Activated naive CD8-positive, alpha-beta T cell treated with anti-CD3 and anti-CD28 coated beads for 36 hours (primary cell): ENCODE results near the gene TGFBR2. TPM values are rescaled to one million over a fixed set of nuclear protein-coding genes. Genes with fewer than 3 reads are reported as not detected.

ENCODE experiments used
- DNase-seq: peaks from one replicate; pipeline ENCODE4 v3.0.0; 2021
- H3K27ac Mint-ChIP-seq: one replicate; pipeline ENCODE4 v1.8.0; 2022; ENCODE audit warnings: mild to moderate bottlenecking, moderate library complexity, mixed read lengths
- H3K27me3 Mint-ChIP-seq: one replicate; pipeline ENCODE4 v1.8.0; 2022; ENCODE audit warnings: mild to moderate bottlenecking, mixed read lengths
- H3K36me3 Mint-ChIP-seq: one replicate; pipeline ENCODE4 v1.8.0; 2021; ENCODE audit warnings: mild to moderate bottlenecking, mixed read lengths
- H3K4me1 Mint-ChIP-seq: one replicate; pipeline ENCODE4 v1.8.0; 2021; ENCODE audit warnings: mixed read lengths
- H3K4me3 Mint-ChIP-seq: one replicate; pipeline ENCODE4 v1.8.0; 2022; ENCODE audit warnings: mild to moderate bottlenecking, moderate library complexity, mixed read lengths
- H3K9me3 Mint-ChIP-seq: one replicate; pipeline ENCODE4 v1.8.0; 2022; ENCODE audit warnings: mixed read lengths
- total RNA-seq, 2 experiments: library from RNA; stranded (reverse); gene quantifications; one replicate each; pipeline ENCODE4 v1.2.3, GENCODE V29; 2021

TGFBR2 gene
- total RNA-seq, 2 experiments from 2014 or later: 64.1 to 65.1 TPM

DNA sequence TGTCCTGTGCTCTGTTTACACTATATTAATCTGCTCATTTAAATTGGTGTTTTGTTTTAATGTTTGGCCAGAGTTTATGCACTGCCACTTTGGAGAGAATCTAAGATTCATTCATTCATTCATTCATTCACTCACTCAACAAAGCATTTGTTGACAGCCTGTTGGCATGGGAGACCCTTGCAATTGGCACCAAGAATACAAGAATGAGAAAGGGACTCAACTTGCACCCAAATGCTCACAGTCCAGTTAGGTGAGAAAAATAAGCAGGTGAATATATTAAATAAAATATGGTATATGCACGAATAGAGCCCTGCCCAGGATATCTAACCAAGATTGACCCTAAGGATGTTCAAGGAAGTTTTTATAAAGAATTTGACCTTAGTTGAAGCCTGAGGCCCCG is 80.4 kb downstream of the TGFBR2 start:
- Mint-ChIP-seq H3K27ac (peak overlapping the region; percentile 92), H3K9me3 (peaks cover 6% of the 10 kb centered on the region), H3K27me3 (no peaks in the 10 kb centered on the region), H3K4me3 (no peak overlapping the region), H3K36me3 (peaks cover 84% of the 10 kb centered on the region), H3K4me1 (peaks cover 91% of the 10 kb centered on the region)
- no peak for DNase-seq

DNA sequence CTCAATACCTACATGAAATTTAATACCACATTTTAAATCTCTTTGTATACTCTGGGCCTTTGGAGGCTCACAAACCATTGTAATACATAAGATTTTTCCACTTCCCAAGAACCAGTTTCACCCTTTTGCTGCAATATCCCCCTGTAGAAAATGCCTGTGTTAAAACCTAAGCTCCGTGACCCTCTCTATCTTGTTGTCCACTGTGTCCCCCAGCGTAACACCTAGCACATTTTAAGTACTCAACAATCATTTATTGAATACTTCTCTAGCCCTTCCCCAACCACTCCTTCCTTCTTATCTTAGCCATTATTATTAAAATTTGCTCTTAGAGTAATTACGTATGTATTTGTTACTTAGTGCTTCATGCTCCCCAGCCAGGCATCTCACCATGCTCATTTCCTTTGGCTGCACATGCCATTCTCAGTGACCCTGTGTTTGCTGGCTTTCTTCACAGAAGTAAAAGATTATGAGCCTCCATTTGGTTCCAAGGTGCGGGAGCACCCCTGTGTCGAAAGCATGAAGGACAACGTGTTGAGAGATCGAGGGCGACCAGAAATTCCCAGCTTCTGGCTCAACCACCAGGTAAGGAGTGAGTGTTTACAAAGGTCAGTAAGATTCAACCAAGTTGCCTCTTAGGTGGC is 81.6 kb downstream of the TGFBR2 start:
- peaks cover 83% of the 10 kb centered on the region for H3K36me3 Mint-ChIP-seq
- peak overlapping the region; percentile 95 for H3K27ac Mint-ChIP-seq
- H3K4me3 Mint-ChIP-seq: peak overlapping the region; percentile 23
- H3K27me3 Mint-ChIP-seq: no peaks in the 10 kb centered on the region
- peaks cover 89% of the 10 kb centered on the region for H3K4me1 Mint-ChIP-seq
- H3K9me3 Mint-ChIP-seq: peaks cover 6% of the 10 kb centered on the region
- DNase-seq: no peak

DNA sequence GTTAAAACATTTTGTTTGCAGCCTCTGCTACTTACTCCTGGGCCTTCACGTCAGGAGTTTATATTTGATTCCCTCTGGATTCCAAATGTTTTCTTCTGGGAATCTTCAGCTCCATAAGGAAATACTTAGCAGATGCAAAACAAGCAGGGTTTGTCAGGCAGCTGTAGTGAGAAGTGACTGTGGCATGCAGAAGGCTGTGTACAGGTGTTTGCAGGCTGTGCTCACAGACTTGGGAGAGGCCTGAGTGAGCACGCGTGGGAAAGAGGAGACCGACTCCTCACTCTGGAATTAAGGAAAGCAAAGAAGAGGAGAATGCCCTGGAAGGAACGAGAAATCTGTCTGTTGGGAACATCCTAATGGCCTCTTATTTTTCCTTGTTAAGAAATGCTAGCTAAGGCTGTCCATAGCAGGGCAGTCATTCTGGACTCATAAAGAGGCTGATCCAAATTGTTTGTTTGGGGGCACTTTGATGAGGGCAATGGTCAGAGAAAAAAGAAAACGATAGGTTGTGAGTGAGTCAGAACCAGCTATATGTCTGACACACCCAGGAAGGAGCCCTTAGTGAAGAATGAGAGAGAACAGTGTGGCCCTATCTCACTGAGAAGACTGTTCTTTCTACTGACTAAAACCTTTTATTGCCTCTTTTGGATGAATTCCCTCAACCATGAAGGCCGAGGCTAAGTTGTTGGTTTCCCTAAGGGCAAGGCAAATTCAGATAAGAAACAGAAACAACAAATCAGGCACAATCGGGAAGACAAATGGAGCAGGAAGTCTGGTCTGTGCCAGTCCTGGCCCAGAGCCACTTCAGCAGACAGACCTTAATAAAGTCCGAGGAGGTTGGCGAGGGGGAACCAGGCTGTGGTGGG is 82.6 kb downstream of the TGFBR2 start:
- Mint-ChIP-seq H3K9me3 (peaks cover 4% of the 10 kb centered on the region), H3K27ac (peak overlapping the region; percentile 95), H3K36me3 (peaks cover 83% of the 10 kb centered on the region), H3K4me3 (peak overlapping the region; percentile 68), H3K27me3 (no peaks in the 10 kb centered on the region), H3K4me1 (peaks cover 90% of the 10 kb centered on the region)
- no peak for DNase-seq

DNA sequence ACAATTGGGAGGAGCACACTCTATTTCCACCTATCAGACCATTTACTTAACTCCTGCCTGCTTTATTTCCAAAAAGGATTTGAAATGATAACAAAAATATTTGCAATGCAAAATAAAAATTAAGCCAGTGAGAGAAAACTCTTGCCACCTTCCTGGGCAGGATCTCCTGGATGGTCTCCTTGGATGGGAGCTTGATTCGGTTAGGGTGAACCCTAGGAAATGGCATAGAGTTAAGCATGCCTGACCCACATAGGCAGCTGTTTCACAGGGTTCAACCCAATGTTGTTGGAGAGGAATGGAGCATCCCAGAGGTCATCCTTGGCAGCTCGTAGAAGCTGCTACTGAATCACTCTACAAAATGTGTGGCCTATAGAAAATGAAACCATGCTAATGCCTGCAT is 83.8 kb downstream of the TGFBR2 start:
- H3K9me3 Mint-ChIP-seq: peaks cover 2% of the 10 kb centered on the region
- H3K27me3 Mint-ChIP-seq: no peaks in the 10 kb centered on the region
- no peak for DNase-seq
- peaks cover 89% of the 10 kb centered on the region for H3K4me1 Mint-ChIP-seq
- H3K4me3 Mint-ChIP-seq: no peak overlapping the region
- H3K27ac Mint-ChIP-seq: peak overlapping the region; percentile 95
- H3K36me3 Mint-ChIP-seq: peaks cover 82% of the 10 kb centered on the region

DNA sequence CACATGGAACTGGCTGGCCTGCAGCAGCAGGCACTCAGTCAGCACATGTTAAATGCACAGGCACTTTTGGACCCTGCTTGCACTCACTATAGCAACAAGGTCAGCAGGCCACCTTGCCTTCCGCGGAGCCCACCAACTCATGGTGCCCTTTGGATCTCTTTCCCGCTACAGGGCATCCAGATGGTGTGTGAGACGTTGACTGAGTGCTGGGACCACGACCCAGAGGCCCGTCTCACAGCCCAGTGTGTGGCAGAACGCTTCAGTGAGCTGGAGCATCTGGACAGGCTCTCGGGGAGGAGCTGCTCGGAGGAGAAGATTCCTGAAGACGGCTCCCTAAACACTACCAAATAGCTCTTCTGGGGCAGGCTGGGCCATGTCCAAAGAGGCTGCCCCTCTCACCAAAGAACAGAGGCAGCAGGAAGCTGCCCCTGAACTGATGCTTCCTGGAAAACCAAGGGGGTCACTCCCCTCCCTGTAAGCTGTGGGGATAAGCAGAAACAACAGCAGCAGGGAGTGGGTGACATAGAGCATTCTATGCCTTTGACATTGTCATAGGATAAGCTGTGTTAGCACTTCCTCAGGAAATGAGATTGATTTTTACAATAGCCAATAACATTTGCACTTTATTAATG is 85.0 kb downstream of the TGFBR2 start:
- no peaks in the 10 kb centered on the region for H3K9me3 Mint-ChIP-seq
- peaks cover 81% of the 10 kb centered on the region for H3K36me3 Mint-ChIP-seq
- peaks cover 89% of the 10 kb centered on the region for H3K4me1 Mint-ChIP-seq

DNA sequence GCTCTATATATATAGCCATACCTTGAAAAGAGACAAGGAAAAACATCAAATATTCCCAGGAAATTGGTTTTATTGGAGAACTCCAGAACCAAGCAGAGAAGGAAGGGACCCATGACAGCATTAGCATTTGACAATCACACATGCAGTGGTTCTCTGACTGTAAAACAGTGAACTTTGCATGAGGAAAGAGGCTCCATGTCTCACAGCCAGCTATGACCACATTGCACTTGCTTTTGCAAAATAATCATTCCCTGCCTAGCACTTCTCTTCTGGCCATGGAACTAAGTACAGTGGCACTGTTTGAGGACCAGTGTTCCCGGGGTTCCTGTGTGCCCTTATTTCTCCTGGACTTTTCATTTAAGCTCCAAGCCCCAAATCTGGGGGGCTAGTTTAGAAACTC is 85.5 kb downstream of the TGFBR2 start:
- peak overlapping the region; percentile 88 for H3K27ac Mint-ChIP-seq
- no peaks in the 10 kb centered on the region for H3K9me3 Mint-ChIP-seq

More for the DNA sequence above, 85.0 kb downstream of the TGFBR2 start:
- Mint-ChIP-seq H3K27ac (peak overlapping the region; percentile 95), H3K27me3 (no peaks in the 10 kb centered on the region), H3K4me3 (no peak overlapping the region)
- DNase-seq: no peak

DNA sequence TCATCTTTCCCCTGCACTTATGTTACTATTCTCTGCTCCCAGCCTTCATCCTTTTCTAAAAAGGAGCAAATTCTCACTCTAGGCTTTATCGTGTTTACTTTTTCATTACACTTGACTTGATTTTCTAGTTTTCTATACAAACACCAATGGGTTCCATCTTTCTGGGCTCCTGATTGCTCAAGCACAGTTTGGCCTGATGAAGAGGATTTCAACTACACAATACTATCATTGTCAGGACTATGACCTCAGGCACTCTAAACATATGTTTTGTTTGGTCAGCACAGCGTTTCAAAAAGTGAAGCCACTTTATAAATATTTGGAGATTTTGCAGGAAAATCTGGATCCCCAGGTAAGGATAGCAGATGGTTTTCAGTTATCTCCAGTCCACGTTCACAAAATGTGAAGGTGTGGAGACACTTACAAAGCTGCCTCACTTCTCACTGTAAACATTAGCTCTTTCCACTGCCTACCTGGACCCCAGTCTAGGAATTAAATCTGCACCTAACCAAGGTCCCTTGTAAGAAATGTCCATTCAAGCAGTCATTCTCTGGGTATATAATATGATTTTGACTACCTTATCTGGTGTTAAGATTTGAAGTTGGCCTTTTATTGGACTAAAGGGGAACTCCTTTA is 86.2 kb downstream of the TGFBR2 start:
- Mint-ChIP-seq H3K4me1 (peaks cover 87% of the 10 kb centered on the region), H3K9me3 (peaks cover 2% of the 10 kb centered on the region), H3K27ac (peak overlapping the region; percentile 88), H3K27me3 (no peaks in the 10 kb centered on the region), H3K4me3 (no peak overlapping the region), H3K36me3 (peaks cover 81% of the 10 kb centered on the region)
- no peak for DNase-seq

More for the DNA sequence above, 85.5 kb downstream of the TGFBR2 start:
- H3K4me1 Mint-ChIP-seq: peaks cover 88% of the 10 kb centered on the region
- H3K27me3 Mint-ChIP-seq: no peaks in the 10 kb centered on the region
- H3K36me3 Mint-ChIP-seq: peaks cover 81% of the 10 kb centered on the region
- no peak for DNase-seq
- no peak overlapping the region for H3K4me3 Mint-ChIP-seq

DNA sequence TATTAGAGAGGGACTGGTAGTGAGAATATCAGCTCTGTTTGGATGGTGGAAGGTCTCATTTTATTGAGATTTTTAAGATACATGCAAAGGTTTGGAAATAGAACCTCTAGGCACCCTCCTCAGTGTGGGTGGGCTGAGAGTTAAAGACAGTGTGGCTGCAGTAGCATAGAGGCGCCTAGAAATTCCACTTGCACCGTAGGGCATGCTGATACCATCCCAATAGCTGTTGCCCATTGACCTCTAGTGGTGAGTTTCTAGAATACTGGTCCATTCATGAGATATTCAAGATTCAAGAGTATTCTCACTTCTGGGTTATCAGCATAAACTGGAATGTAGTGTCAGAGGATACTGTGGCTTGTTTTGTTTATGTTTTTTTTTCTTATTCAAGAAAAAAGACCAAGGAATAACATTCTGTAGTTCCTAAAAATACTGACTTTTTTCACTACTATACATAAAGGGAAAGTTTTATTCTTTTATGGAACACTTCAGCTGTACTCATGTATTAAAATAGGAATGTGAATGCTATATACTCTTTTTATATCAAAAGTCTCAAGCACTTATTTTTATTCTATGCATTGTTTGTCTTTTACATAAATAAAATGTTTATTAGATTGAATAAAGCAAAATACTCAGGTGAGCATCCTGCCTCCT is 87.2 kb downstream of the TGFBR2 start:
- Mint-ChIP-seq H3K9me3 (peaks cover 2% of the 10 kb centered on the region), H3K36me3 (peaks cover 82% of the 10 kb centered on the region), H3K27ac (peak overlapping the region; percentile 88), H3K4me1 (peaks cover 81% of the 10 kb centered on the region), H3K27me3 (no peaks in the 10 kb centered on the region), H3K4me3 (no peak overlapping the region)
- DNase-seq: peak; percentile 31

DNA sequence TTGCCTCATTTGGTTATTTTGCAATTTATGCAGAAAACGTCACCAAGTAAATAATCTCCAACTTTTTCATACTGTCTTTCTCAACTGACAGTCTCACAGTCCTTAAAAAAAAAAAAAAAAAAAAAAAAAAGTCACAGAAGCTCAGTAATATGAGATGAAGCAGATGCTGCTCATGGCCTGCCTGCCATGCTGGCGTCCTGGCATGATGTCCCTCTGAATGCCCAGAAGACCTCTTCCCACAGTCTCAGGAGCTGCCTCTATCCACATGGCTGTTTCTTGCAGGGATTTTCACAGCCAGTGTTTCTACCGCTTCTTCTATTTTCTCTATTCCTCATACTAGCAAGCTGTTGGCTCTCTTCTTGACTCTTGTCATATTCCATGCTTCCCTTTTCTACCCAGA is 87.7 kb downstream of the TGFBR2 start:
- Mint-ChIP-seq H3K36me3 (peaks cover 83% of the 10 kb centered on the region), H3K4me1 (peaks cover 78% of the 10 kb centered on the region), H3K27me3 (no peaks in the 10 kb centered on the region), H3K27ac (peak overlapping the region; percentile 79), H3K9me3 (peaks cover 2% of the 10 kb centered on the region), H3K4me3 (no peak overlapping the region)
- DNase-seq: no peak

DNA sequence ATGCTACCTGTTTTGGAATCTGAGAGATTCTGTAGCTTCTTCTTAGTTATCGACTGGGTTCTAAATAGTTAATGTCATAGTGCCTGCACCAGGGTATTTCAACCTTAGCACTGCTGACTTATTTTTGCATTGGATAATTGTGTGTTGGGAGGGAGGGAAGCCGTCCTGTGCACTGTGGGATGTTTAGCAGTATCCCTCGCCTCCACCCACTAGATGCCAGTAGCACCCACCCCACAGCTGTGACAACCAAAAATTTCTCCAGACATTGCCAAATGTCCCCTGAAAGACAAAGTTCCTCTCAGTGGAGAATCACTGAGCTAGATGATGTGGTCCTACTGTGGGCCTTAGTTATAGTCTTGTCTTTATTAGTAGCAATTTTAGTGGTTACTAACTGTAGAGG is 88.3 kb downstream of the TGFBR2 start:
- Mint-ChIP-seq H3K9me3 (peaks cover 2% of the 10 kb centered on the region), H3K4me1 (peaks cover 73% of the 10 kb centered on the region), H3K27me3 (no peaks in the 10 kb centered on the region), H3K27ac (peak overlapping the region; percentile 79), H3K4me3 (no peak overlapping the region), H3K36me3 (peaks cover 83% of the 10 kb centered on the region)
- no peak for DNase-seq

DNA sequence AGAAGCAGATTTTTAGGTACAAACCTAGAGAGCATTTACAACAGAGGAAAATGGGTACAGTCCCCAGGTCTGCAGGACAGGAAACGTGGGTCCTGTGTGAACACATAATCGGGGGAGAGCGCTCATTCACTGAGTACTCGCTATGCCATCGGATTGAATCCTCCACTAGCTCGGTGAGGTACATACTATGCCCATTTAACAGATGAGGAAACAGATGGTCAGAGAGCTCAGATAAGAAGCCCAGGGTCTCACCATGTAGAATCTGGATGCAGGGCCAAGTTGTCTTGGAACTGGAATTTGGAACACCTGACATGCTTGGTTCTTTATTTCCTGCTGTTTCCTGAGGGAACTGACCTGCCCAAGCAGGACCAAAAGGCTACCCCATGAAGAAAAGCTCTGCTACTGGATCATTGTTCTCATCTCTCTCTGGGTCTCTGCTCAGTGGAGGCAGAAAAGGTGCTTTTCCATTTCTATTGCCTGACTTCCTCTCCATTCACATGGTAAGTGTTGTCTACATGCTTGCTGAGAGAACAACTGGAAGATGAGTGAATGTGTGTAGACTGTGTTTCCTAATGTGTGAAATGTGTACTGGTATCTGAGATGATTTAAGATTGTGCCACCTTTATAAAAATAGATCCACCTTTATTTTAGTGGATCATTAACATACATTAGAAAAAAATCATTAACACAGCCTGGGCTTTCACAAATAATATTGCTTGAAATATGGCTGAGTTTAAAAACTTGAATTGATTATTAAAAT is 89.1 kb downstream of the TGFBR2 start:
- Mint-ChIP-seq H3K4me1 (peaks cover 66% of the 10 kb centered on the region), H3K27ac (peak overlapping the region; percentile 79), H3K36me3 (peaks cover 85% of the 10 kb centered on the region), H3K9me3 (peaks cover 2% of the 10 kb centered on the region), H3K27me3 (no peaks in the 10 kb centered on the region), H3K4me3 (no peak overlapping the region)
- no peak for DNase-seq

DNA sequence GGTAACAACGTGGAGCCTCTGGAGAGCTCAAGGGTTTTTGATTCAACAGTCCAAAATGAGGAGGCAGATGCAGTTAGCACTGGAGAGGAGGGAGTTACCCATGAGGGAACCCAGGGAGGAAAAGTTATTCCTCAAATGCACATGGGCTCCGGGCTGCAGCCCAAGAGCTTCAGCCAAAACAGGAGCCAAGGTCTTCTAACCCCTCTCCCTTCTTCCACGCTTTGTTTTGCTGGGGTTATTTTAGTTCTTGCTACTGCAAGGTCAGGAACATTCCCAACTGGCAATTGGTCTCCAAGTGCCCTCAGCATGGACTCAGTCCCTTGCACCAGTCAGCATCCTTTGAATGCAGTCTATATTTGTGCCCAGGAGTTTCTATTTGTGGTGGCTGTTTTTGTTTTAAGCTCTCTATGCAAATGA is 90.0 kb downstream of the TGFBR2 start:
- no peak for DNase-seq
- Mint-ChIP-seq H3K4me1 (peaks cover 60% of the 10 kb centered on the region), H3K4me3 (no peak overlapping the region), H3K27me3 (no peaks in the 10 kb centered on the region), H3K36me3 (peaks cover 83% of the 10 kb centered on the region), H3K27ac (peak overlapping the region; percentile 79), H3K9me3 (peaks cover 2% of the 10 kb centered on the region)

DNA sequence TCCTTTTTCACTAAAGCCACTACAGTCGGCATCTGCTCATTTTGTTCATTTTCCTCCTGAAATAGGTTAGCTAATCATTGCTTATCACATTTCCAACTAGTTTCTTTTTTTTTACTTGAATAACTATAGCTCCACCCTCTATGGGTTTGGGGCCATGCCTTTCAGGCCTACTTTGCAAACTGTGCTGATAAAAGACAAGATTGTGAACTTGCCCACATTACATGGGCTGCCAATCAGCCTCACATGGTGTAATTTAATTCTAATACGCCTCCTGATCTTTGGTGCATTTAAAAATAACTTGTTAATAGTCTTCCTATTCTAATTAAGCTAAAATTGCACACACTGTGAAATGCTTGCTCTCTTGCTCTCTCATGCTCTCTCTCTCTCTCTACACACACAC is 90.5 kb downstream of the TGFBR2 start:
- peaks cover 2% of the 10 kb centered on the region for H3K9me3 Mint-ChIP-seq

DNA sequence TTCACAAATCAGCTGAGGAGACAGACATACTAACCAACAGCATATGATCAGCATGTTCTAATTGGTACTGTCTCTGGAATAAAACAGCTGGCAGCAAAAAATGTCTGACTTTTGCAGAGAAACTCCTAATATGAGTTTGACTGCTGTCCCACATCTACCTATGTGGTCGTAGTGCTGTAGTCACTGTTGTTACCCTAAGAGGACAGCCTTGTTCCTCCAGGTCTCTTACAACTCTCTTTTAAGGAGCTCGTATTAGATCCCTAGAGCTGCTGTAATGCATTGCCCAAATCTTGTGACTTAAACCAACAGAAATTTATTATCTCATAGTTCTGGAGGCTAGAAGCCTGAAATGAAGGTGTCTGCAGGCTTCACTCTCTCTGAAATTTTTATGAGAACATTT is 92.1 kb downstream of the TGFBR2 start:
- DNase-seq: no peak
- Mint-ChIP-seq H3K27ac (peak overlapping the region; percentile 59), H3K27me3 (no peaks in the 10 kb centered on the region), H3K4me3 (no peak overlapping the region), H3K36me3 (peaks cover 86% of the 10 kb centered on the region), H3K9me3 (peaks cover 9% of the 10 kb centered on the region), H3K4me1 (peaks cover 49% of the 10 kb centered on the region)

More for the DNA sequence above, 90.5 kb downstream of the TGFBR2 start:
- Mint-ChIP-seq H3K4me1 (peaks cover 58% of the 10 kb centered on the region), H3K27ac (peak overlapping the region; percentile 79), H3K36me3 (peaks cover 85% of the 10 kb centered on the region), H3K4me3 (no peak overlapping the region), H3K27me3 (no peaks in the 10 kb centered on the region)
- DNase-seq: no peak
